H1 (cell line): Measurements from ENCODE around the gene DDI1. TPM values are rescaled to one million over a fixed set of nuclear protein-coding genes. Genes with fewer than 3 reads are reported as not detected.

Experiments used
- BACH1 ChIP-seq: IDR thresholded peaks from 2 replicates; pipeline ENCODE4 v1.6.1; 2012; ENCODE audit warnings: low read length, improper control_type of control experiment
- BRCA1 ChIP-seq: IDR thresholded peaks from 2 replicates; pipeline ENCODE4 v1.6.1; 2012; ENCODE audit warnings: low read depth, low read length, improper control_type of control experiment
- CTBP2 ChIP-seq: IDR thresholded peaks from 2 replicates; pipeline ENCODE4 v1.7.0; 2011; ENCODE audit warnings: borderline replicate concordance, mild to moderate bottlenecking, moderate library complexity, mixed read lengths, low read length; ENCODE audit not compliant: insufficient read depth, insufficient read length
- GABPA ChIP-seq: IDR thresholded peaks from 2 replicates; pipeline ENCODE4 v1.6.1; 2011; ENCODE audit warnings: mild to moderate bottlenecking, low read length, moderate library complexity, borderline replicate concordance; ENCODE audit not compliant: insufficient read depth
- HDAC6 ChIP-seq: IDR thresholded peaks from one replicate; pipeline ENCODE4 v1.7.1; 2012; ENCODE audit warnings: low read depth, mild to moderate bottlenecking, inconsistent platforms, low read length, moderate library complexity
- KDM1A ChIP-seq: fragments of 200-600, 300-600 bp; sonication (generic); IDR thresholded peaks from 2 replicates; pipeline ENCODE4 v1.7.1; 2016; ENCODE audit warnings: mild to moderate bottlenecking, low read length, borderline replicate concordance
- KDM4A ChIP-seq: IDR thresholded peaks from one replicate; pipeline ENCODE4 v1.7.1; 2012; ENCODE audit warnings: low read depth, mild to moderate bottlenecking, moderate library complexity, low read length, inconsistent platforms; ENCODE audit not compliant: severe bottlenecking
- POU5F1 ChIP-seq: IDR thresholded peaks from 2 replicates; pipeline ENCODE4 v1.6.1; 2011; ENCODE audit warnings: low read depth, mild to moderate bottlenecking, low read length, moderate library complexity
- SRF ChIP-seq: IDR thresholded peaks from 2 replicates; pipeline ENCODE4 v1.6.1; 2011; ENCODE audit warnings: mild to moderate bottlenecking, low read depth, low read length, moderate library complexity
- polyA plus RNA-seq, 7 experiments: library from polyadenylated mRNA; depleted of rRNA in 3 of 7; stranded (reverse) in 5 of 7; unstranded in 2 of 7; fragments of >200 nt in 5 of 7; fragments of 200-250 nt in 2 of 7; gene quantifications; 1 replicate in 5 of 7; 2 replicates in 1 of 7; 4 replicates in 1 of 7; pipeline versions ENCODE4 v1.2.1 to v1.2.3, GENCODE V29; 2011 to 2013; ENCODE audit warnings: missing spikeins in 2 of 7, mixed read lengths in 2 of 7
- total RNA-seq: library from RNA; stranded (reverse); fragmentation: NEBNext Ultra II Directional; extraction: Animal tissue kit (Norgen Biotek cat#: 25700); gene quantifications from 2 replicates; pipeline ENCODE4 v1.2.1, GENCODE V29; 2021
- TF ChIP-seq, protein P1 (sequence below): fragments of 300-600 bp; sonication (generic); IDR thresholded peaks from 2 replicates; pipeline ENCODE4 v1.7.1; 2012; ENCODE audit warnings: low read length, moderate library complexity, mild to moderate bottlenecking, inconsistent platforms; ENCODE audit not compliant: insufficient replicate concordance
- TF ChIP-seq, protein P2 (sequence below): IDR thresholded peaks from 2 replicates; pipeline ENCODE4 v1.6.1; 2012; ENCODE audit warnings: inconsistent platforms

Gene DDI1
- total and polyA plus RNA-seq, 2 of the 8 experiments (the other 6 are each of a cell fraction or from before 2014, with no cell fraction given), result not detected

DNA sequence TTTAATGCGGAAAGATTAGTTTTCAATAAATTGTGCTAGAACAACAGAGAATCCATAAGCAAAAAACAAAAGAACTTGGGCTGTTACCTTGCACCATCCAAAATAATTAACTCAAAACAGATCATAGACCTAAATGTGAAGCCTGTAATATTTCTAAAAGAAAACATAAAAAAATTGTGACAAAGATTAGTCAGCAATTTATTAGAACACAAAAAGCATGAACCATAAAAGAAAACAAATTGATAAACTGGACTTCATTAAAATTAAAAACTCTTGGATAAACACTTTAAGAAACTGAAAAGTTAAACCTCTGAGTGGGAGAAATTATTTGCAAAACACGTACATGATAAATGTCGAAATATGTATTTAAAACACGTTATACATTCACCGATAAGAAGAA lies 21.5 kb downstream of the DDI1 start (continued):
- TF ChIP-seq, protein P1, sequence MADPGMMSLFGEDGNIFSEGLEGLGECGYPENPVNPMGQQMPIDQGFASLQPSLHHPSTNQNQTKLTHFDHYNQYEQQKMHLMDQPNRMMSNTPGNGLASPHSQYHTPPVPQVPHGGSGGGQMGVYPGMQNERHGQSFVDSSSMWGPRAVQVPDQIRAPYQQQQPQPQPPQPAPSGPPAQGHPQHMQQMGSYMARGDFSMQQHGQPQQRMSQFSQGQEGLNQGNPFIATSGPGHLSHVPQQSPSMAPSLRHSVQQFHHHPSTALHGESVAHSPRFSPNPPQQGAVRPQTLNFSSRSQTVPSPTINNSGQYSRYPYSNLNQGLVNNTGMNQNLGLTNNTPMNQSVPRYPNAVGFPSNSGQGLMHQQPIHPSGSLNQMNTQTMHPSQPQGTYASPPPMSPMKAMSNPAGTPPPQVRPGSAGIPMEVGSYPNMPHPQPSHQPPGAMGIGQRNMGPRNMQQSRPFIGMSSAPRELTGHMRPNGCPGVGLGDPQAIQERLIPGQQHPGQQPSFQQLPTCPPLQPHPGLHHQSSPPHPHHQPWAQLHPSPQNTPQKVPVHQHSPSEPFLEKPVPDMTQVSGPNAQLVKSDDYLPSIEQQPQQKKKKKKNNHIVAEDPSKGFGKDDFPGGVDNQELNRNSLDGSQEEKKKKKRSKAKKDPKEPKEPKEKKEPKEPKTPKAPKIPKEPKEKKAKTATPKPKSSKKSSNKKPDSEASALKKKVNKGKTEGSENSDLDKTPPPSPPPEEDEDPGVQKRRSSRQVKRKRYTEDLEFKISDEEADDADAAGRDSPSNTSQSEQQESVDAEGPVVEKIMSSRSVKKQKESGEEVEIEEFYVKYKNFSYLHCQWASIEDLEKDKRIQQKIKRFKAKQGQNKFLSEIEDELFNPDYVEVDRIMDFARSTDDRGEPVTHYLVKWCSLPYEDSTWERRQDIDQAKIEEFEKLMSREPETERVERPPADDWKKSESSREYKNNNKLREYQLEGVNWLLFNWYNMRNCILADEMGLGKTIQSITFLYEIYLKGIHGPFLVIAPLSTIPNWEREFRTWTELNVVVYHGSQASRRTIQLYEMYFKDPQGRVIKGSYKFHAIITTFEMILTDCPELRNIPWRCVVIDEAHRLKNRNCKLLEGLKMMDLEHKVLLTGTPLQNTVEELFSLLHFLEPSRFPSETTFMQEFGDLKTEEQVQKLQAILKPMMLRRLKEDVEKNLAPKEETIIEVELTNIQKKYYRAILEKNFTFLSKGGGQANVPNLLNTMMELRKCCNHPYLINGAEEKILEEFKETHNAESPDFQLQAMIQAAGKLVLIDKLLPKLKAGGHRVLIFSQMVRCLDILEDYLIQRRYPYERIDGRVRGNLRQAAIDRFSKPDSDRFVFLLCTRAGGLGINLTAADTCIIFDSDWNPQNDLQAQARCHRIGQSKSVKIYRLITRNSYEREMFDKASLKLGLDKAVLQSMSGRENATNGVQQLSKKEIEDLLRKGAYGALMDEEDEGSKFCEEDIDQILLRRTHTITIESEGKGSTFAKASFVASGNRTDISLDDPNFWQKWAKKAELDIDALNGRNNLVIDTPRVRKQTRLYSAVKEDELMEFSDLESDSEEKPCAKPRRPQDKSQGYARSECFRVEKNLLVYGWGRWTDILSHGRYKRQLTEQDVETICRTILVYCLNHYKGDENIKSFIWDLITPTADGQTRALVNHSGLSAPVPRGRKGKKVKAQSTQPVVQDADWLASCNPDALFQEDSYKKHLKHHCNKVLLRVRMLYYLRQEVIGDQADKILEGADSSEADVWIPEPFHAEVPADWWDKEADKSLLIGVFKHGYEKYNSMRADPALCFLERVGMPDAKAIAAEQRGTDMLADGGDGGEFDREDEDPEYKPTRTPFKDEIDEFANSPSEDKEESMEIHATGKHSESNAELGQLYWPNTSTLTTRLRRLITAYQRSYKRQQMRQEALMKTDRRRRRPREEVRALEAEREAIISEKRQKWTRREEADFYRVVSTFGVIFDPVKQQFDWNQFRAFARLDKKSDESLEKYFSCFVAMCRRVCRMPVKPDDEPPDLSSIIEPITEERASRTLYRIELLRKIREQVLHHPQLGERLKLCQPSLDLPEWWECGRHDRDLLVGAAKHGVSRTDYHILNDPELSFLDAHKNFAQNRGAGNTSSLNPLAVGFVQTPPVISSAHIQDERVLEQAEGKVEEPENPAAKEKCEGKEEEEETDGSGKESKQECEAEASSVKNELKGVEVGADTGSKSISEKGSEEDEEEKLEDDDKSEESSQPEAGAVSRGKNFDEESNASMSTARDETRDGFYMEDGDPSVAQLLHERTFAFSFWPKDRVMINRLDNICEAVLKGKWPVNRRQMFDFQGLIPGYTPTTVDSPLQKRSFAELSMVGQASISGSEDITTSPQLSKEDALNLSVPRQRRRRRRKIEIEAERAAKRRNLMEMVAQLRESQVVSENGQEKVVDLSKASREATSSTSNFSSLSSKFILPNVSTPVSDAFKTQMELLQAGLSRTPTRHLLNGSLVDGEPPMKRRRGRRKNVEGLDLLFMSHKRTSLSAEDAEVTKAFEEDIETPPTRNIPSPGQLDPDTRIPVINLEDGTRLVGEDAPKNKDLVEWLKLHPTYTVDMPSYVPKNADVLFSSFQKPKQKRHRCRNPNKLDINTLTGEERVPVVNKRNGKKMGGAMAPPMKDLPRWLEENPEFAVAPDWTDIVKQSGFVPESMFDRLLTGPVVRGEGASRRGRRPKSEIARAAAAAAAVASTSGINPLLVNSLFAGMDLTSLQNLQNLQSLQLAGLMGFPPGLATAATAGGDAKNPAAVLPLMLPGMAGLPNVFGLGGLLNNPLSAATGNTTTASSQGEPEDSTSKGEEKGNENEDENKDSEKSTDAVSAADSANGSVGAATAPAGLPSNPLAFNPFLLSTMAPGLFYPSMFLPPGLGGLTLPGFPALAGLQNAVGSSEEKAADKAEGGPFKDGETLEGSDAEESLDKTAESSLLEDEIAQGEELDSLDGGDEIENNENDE, result no peak
- no peak for TF ChIP-seq GABPA
- TF ChIP-seq, protein P2, sequence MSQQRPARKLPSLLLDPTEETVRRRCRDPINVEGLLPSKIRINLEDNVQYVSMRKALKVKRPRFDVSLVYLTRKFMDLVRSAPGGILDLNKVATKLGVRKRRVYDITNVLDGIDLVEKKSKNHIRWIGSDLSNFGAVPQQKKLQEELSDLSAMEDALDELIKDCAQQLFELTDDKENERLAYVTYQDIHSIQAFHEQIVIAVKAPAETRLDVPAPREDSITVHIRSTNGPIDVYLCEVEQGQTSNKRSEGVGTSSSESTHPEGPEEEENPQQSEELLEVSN, result no peak
- no peak for TF ChIP-seq BRCA1
- no peak for TF ChIP-seq POU5F1
- TF ChIP-seq CTBP2, result no peak
- TF ChIP-seq KDM4A, result no peak
- TF ChIP-seq BACH1, result no peak
- TF ChIP-seq SRF, result no peak
- TF ChIP-seq KDM1A, result no peak
- no peak for TF ChIP-seq HDAC6
